GM12874 (cell line): ENCODE data around the gene DMWD.
A peak's percentile ranks its signal among the peaks of the same experiment; 100 is the strongest.

Experiments
- CTCF ChIP-seq: IDR thresholded peaks from 2 replicates; pipeline ENCODE4 v1.5.1; 2011; ENCODE audit warnings: low read depth, mild to moderate bottlenecking, control low read depth, low read length, moderate library complexity; ENCODE audit not compliant: insufficient read depth

The DMWD gene

GRCh38 chr19:45782162-45782691, 10.4 kb downstream of the DMWD start, which contains the start of gene DMPK:
TSS of gene DMPK (minus strand) at chr19:45782490. CDS start at chr19:45782352, 138 bp downstream.
- no peak for TF ChIP-seq CTCF

- no peak for TF ChIP-seq CTCF
Observed at GRCh38 chr19:45781214-45782161, 11.2 kb downstream of the DMWD start.

DNA sequence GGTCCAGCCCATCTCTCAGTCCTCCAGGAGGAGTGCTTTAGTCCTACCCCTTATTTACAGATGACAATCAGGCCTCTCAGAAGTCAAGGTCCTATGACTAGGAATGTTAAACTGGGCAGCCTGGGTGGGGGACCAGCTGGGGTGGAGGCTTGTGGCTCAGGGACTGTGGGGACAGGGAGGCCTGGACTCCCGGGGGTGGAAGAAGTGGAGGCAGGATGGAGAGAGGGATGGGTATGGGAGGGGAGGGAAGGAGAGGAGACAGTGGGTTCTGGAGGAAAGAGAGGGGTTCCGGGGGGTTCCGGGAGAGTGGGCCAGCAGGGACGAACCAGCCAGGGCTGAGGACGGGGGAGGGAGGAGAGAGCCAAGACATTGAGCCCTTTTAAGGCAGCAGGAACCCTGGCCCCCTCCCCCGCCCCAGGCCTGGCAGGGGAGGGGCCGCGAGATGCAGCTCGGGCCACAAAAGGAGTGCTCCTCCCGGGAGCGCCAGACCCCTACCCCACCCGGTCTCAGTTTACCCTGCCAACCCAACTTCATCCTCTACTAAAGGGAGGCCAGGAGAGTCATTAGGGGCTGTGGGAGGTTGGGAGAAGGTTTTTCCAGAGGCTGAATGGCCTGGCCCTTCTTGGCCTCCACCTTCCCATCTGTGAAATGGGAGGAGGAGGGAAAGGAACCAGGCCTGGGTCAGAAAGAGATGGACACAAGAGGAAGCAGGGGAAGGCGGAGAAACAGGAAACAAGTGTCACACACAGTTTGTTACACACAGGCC, 12.0 kb downstream of the DMWD start:
- TF ChIP-seq CTCF = no peak

GRCh38 chr19:45780146-45780447, 12.5 kb downstream of the DMWD start:
- no peak for TF ChIP-seq CTCF

DNA sequence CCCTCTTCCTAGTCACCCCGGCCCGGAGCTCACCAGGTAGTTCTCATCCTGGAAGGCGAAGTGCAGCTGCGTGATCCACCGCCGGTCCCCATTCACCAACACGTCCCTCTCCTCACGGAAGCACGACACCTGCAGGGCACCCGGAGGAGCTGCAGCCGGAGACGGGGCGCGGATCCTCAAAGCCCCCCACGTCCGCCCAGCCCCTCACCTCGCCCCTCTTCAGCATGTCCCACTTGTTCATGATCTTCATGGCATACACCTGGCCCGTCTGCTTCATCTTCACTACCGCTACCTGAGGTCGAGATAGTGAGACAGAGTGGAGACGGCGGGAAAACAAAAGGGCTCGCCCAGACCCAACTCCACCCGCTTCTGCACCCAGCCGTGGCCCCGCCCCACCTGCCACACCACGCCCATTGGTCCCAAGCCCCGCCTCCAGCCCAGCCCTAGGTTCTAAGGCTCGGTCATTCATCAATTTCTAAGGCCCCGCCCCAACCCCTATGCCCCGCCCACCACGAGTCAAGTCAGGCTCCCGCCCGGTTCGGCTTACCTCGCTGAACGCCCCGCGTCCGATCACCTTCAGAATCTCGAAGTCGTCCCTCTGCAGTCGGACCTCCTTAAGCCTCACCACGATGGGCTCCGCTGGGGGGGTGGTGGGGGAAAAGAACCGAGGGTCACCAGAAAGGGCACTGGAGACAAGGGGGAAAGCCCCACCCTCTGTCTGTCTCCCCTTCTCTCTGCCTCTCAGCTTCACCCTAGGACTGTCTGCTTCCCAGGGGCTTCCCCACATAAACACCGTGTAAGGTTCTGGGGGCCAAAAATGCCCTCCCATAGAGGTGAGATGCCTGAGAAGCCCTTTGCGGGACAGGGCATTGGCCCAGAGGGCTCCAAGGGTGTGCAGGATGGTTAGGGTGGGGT, 13.2 kb downstream of the DMWD start:
- peak; percentile 90 for TF ChIP-seq CTCF

DNA sequence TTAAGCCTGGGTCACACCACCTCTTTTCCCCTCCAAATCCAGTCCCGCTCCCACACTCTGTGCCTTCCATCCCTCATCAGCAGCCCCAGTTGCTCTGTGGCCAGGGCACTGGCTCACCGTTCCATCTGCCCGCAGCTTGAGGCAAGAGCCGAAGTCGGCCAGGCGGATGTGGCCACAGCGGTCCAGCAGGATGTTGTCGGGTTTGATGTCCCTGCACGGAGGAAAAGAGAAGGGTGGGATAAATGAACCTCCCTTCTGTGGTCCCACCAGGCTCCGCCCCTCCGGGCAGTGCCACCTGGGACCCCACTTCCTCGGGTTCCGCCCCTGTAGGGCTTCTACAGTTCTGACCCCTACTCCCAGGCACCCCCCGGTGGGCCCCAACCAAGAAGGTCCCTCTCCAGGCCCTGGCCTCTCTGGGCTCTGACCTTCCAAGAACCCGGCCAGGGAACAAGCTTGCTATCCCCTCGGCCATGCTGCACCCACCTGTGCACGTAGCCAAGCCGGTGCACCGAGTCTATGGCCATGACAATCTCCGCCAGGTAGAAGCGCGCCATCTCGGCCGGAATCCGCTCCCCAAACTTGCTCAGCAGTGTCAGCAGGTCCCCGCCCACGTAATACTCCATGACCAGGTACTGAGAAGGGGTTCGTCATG, 14.5 kb downstream of the DMWD start:
- TF ChIP-seq CTCF = no peak
